SH-SY5Y (cell line): Measurements from ENCODE around the gene UBAC1.

Source experiments
- GATA2 ChIP-seq: IDR thresholded peaks from 2 replicates; pipeline ENCODE4 v1.6.1; 2011; ENCODE audit warnings: mild to moderate bottlenecking, low read depth, low read length
- GATA3 ChIP-seq: IDR thresholded peaks from 2 replicates; pipeline ENCODE4 v1.6.1; 2011; ENCODE audit warnings: low read depth, mild to moderate bottlenecking, low read length, moderate library complexity

GRCh38 chr9:135991771-135992170, 30.6 kb upstream of the UBAC1 start:
- TF ChIP-seq GATA2 (no peak), GATA3 (no peak)
